ENCODE results near the gene OSBPL6.
"Not testable (repeated sequence)": the region's sequence is repeated elsewhere in the genome, so short reads cannot be mapped to it uniquely, and the experiment has no call there.

The OSBPL6 gene

DNA sequence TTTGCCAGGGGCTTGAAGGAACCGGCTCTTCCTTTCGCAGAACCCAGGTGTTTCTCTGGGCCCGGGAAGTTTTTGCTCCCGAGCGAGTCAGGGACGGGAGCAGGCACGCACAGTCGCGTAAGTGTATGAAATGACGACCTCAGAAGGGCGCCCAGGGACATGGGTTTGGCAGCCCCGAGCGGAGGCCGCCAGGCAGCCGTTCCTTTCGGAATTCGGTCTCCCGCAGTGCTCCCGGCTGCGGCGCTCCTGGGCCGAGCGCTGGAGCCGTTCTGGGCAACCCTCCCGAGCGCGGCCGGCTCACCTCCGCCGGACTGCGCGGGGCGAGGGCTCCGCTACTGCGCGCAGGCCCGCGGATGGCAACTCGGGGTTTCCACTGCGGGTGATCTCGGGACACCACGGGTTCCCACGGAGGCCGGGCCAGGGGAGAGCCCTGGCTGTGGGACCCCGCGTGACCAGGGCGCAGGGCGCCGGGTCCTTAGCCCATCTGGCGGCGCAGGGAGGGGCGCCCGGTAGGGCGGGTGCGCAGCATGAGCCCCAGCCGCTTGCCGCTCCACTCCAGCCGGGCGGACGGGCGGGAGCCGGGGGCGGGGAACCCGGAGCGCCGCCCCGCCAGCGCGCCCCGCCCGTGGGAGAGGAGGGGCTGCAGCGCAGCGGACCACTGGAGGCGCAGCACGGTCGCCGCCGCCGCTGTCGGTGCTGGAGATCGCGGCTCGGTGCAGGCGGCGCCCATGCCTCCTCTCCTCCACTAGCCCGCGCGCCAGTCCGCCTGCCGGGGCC, at the start of gene OSBPL6:
Gene OSBPL6 (plus strand): TSS at position 690 of the 777 bp plus-strand sequence. CDS start 111,673 bp downstream, outside the sequence.
- peak; percentile 72 for DNase-seq

DNA sequence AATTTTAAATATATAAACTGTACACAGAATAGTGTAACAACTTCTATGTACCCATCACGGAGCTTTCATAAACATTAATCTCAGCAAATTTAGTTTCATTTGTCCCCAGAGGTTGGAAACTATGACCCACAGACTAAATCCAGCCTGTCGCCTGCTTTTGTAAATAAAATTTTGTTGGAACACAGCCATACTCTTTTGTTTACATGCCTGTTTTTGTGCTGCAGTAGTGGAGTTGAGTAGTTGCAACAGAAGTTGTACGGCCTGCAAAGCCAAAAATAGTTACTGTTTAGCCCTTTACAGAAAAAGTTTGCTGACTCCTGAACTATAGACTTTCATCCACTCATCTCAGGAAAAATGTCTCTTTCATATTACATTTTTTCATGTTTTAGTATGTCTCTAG, 42.3 kb upstream of the OSBPL6 start:
- DNase-seq = peak; percentile 11

DNA sequence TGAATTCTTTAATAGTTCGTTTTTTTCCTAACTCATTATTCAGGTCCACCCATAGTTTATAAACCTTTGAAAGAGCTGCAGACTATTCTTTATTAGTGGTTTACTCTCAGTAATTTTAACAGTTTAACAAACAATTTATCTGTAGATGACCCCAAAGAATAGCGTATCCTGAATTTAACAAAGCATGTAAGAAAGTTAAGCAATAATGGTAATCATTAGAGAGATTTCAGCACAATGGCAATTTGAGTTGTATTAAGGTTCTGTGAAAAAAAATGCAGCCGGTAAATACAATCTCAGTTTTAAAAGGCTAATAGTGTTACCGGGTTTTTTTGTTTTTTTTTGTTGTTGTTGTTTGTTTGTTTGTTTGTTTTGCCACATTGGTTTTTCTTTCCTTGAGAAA, 41.8 kb upstream of the OSBPL6 start:
- no peak for DNase-seq

DNA sequence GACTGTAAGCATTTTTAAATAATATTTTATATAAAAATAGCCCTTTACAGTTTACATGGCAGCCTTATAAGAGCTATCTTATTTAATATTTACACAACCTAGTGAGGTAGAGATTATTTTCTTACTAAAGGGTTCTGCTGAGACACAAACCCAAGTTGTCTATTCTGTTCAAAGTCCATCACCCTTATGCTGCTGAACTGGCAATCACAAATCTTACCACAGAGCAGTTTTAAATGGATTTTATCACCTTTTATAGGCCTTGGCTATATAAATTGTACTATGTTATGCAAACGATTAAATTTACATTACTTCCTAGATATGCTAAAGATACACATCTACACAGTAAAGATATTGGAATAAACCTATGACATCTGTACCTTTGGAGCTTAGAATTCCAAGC, 41.3 kb upstream of the OSBPL6 start:
- DNase-seq = no peak

DNA sequence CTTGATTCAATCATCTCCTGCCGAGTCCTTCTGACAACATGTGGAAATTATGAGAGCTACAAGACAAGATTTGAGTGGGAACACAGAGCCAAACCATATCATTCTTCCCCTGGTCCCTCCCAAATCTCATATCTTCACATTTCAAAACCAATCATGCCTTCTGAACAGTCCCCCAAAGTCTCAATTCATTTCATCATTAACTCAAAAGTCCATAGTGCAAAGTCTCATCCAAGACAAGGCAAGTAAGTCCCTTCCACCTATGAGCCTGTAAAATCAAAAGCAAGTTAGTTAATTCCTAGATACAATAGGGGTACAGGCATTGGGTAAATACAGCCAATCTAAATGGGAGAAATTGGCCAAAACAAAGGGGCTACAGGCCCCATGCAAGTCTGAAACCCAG, 40.4 kb upstream of the OSBPL6 start:
- not testable (repeated sequence) for DNase-seq

DNA sequence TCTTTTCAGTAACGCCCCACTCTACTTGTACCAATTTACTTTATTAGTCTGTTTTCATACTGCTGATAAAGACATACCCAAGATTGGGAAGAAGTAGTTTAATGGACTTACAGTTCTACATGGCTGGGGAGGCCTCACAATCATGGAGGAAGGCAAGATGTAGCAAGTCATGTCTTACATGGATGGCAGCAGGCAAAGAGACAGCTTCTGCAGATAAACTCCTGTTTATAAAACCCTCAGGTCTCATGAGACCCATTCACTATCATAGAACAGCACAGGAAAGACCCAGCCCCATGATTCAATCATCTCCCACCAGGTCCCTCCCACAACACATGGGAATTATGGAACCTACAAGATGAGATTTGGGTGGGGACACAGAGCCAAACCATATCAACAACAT, 38.8 kb upstream of the OSBPL6 start:
- DNase-seq = no peak

DNA sequence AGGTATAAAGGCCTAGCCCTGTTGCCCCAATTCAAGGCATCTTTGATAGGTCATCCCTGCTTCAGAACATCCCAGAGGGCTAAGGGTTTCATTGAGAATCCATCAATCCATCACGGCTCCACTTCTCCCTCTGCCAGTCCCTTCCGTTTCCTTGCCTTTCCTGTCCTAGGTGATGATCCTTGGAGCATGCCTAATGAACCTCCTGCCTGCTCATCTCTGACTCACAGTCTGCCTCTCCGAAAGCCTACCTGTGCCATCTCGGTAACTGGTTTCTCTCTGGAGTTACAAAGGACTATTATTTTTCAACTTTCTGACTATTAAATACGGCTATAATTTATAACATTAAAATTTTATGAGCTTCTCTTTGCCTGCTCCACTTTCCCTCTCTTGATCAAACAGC, 36.7 kb upstream of the OSBPL6 start:
- DNase-seq = no peak

DNA sequence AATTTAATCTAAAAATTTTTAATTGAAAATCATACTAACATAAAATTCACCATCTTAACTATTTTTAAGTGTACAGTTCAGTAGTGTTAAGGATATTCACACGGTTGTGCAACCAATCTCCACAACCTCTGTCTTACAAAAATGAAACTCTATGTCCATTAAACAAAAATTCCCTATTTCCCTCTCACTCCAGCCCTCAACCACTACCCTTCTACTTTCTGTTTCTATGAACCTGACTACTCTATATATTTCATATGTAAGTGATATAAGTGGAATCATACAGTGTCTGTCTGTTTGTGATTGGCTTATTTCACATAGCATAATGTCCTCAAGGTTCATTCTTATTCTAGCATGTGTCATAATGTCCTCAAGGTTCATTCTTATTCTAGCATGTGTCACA, 34.3 kb upstream of the OSBPL6 start:
- no peak for DNase-seq

DNA sequence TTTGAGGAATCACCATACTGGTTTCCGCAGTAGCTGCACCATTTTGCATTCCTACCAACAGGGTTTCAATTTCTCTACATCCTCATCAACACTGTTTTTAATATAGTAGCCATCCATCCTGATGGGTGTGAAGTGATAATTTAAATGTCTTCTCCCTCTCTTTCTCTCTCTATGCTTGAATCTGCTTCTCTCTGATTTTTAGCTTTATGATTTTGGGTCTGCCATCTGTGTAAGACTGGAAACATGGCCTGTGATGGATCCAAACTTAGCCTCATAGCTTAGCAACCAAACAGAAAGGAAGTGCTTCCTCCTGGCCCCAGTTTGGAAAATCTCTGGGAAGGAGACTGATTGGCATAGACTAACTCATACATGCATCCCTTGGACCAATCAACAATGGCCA, 33.7 kb upstream of the OSBPL6 start:
- DNase-seq = no peak

DNA sequence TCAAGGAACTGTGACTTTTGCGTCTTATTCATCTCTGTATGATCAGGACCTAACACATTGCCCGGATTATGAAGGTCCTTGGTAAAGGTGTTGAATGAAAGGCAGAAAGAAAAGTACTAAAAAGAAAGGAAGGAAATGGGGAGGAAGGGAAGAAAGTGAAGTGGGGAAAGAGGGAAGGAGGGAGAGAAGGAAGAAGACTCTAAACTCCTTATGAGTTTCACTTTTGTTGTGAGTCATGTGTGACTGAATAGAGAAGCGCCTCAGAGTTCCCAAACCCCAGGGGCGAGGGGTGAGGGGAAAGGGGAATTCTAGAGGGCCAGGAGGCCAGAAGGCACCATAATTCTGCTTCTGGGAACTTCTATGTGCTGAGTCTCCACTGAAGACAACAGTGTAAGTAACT, 30.9 kb upstream of the OSBPL6 start:
- DNase-seq = no peak

DNA sequence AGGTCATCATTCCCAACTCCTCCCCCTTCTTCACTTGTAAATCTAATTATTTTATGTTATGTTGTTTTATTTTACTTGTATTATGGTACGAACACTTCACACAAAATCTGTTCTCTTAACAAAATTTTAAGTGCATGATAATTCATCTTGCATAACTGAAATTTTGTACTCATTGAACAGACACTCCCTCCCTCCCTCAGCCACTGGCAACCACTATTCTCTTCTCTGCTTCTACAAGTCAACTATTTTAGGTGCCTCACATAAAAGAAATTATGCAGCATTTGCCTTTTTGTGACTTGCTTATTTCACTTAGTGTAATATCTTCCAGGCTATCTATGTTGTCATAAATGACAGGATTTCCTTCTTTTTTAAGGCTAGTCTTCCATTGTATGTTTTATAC, 30.4 kb upstream of the OSBPL6 start:
- DNase-seq = no peak

DNA sequence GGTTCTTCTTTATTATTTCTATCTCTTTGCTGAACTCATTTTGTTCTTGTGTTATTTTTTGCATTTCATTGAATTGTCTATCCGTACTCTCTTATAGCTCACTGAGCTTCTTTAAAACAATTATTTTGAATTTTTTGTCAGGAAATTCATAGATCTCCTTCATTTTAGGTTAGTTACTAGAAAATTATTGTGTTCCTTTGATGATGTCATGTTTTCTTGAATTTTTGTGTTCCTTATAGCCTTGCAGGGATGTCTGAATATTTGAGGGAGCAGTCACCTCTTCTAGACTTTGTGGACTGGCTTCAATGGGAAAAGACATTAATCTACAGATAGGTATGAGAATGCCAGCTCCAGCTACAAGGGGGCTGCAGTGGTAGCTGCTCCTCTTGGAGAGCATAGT, 20.7 kb upstream of the OSBPL6 start:
- DNase-seq = no peak

DNA sequence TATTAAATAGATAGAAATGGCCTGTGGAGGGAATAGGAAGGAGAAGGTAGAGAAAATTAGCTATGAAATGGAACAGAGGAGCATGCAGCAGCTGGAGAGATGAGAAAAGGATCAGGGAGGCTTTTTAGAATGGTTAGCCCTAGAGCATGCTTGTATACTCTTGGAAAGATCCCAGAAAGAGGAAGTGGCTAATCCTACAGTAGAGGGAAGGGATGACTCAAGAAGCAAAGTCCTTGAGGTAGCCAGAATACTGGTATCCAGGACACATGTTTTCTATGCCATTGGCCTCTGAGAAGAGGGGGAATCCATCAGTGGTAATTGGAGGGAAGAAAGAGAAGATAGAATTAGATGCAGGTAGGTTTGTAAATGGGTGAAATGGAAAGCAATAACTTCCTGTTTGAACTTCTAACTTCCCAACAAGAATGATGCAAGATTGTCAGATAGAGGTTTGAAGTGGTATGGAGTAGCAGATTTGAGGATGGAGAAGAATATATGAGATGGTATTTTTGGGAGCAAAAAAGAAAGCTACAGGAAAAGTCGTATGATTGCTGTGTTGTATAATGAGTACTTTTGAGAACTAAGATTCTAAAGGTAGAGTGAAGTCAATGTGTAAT, 17.1 kb upstream of the OSBPL6 start:
- DNase-seq = no peak

DNA sequence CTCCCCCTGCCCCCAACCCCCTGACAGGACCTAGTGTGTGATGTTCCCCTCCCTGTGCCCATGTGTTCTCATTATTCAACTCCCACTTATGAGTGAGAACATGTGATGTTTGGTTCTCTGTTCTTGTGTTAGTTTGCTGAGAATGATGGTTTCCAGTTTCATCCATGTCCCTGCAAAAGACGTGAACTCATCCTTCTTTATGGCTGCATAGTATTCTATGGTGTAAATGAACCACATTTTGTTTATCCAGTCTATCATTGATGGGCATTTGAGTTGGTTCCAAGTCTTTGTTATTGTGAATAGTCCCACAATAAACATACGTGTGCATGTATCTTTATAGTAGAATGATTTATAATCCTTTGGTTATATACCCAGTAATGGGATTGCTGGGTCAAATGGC, 13.7 kb upstream of the OSBPL6 start:
- not testable (repeated sequence) for DNase-seq

DNA sequence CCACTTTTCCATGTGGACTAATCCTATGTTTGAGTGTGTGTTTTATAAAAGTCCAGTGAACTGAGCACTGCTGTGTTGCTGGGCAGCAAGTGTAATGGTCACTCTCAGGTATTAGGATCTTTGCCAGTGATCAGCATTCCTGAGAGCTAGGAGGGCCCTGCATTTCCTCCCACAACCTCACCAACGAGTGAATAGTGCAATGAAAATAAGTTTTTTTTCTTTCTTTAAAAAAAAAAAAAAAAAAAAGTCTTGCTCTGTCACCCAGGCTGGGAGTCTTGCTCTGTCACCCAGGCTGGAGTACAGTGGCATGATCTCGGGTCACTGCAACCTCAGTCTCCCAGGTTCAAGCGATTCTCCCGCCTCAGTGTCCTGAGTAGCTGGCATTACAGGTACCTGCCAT, 6.5 kb upstream of the OSBPL6 start:
- no peak for DNase-seq

DNA sequence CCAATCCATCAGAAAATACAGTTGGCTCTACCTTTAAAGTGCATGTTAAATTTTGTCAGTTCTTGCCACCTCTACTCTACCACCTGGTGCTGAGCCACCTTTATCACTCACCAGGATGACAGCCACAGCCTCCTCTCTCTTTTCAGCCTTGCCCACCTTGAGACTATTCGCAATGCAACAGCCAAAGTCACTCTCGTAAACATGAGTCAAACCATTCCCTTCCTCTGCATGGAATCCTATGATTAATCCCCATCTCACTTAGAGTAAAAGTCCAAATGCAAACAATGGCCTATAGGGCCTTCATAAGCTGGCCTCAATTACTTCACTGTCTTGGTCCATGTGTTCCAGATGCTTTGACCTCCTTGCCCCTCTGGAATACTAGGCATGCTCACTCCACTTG, 5.8 kb upstream of the OSBPL6 start:
- DNase-seq = no peak

DNA sequence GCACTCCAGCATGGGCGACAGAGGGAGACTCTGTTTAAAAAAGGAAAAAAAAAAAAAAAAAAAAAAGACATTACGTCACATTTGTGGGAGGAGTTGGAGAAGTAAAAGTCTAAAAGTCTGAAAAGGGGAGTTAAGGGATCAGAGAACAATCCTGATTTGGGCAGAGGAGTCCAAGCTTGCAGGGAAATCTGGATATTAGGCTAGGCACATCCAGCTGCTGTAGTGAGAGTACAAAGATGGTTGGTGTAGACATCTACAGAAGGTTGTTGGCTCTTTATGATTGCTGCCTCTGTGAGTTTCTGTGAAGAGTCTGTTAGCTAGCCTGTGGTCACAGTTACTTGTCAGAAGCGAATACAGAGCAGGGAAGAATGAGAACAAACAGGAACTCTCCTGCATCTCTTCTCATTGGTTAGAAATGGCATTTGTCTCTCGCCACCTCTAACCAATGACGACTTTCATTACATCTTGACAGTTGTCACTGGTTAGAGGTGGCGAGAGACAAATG, 3.3 kb upstream of the OSBPL6 start:
- no peak for DNase-seq

DNA sequence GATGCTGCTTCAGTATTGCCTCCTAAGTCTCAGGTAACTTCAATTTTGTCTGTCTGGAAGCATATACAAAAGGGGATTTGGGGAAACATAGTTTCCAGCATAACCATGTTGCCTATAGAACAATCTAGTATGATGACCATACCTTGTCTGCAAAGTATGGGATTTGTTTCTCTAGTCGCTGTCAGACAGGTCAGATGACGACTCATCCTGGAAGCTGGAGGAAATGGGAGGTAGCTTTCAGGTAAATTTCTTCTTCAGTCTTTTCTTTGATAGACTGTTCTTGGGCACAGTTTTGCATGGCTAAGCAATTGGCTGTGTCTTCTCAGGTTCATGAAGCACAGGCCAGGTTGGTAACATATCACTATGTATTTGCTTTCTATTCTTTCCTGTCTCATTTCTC, 2.8 kb upstream of the OSBPL6 start:
- no peak for DNase-seq

DNA sequence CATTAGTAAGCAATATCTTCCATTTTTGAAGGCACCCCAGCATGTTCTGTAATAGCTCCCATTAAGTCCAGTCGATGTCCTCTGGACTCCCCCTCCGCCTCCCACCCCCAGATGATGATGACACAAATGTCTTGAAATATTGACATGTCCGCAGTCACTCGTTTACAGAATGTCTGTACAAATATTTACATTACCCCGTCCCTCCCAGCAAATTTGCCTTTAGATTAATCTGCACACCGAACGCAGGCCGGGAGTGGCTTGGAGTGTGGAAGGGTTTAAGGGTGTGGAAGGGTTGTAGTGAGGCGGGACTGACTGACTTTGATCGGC, 853 bp upstream of the OSBPL6 start:
- no peak for DNase-seq

DNA sequence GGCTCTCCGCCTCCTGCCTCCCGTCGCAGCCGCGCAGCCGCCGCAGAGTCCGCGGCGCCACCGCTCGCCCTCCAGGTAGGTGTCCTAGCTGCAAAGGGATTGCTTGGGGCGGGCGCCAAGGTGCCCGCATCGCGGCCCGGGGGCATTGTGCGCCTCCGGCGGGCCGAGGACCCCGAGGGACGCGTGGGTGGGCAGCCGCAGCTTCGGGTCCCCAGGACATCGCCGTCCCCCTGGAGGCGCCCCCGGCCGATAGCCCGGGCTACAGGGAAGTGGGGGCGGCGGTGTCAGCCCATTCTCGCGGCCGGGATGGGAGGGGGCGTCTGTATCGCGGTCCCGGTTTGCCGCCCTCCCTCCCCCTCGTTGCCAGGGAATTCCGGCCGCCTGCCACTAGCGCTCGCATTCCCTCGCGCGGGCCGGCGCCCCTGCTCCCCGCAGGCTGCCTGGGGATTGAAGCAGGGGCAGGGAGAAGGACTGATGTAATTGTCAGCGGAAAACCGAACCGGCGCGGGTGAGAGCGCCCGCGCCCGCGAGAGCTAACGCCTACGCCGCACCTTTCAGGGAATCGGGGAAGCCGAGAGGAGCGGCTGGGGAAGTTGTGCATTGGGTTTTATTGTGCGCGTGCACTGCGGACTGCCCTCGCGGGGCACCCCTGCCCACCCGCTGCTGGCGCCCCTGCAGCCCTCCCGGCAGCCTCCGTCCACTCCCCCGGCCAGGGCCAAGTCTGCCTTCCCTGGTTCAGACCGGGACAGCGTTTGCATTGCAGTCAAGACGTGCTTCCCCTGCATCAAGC, 483 bp downstream of the OSBPL6 start:
- peak; percentile 43 for DNase-seq

DNA sequence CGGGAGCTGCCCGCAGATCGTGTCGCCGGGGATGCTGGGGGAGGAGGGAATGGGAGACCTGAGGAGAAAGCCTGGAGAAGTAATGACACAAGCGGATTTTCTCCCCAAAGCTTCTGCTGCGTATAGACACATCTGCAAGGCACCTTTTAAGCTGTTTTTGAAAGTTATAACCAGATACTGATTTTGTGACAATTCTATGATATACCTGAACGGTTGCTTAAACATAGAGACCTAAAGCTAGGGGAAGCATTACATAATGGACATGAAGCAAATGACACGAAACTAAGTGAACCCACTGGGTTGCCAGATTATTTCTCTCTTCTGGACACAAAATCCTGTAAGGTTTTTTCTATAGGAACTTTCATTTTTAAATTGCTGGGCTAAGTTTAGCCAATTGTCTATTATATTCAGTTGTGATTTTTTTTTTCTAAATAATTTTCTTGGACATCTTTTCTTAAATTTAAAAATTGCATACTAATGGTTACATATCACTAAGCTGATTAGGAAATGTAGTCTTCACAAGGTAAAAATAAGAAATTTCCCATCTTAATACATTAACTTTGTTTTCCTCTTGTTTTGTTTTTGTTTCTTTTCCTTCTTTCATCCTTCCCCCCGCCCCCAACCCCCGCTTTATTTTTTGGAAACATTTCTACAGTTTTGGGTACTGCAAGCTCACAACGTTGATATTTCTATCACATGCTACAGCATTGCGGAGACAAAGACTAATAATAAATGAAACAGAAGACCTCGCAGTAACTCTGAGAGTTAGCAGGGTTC, 1.3 kb downstream of the OSBPL6 start:
- DNase-seq = no peak

DNA sequence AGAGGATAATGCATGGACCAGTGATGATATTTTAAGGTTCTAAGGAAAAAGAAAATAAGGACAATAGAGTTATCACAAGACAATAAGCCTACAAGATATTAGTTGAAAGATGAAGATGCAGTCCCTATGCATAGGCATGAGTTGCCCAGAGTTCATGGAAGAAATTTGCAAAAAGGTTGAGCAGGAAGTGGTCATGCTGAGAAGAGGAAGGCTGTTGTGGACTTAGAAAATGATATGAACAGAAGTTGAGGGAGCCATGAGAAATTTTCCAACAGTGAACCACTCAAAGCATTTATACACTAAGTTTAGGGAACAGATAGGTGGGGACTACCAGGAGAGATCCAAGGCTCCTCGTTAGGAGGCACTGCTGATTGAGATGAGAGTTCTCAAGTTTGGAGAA, 3.5 kb downstream of the OSBPL6 start:
- DNase-seq = no peak

DNA sequence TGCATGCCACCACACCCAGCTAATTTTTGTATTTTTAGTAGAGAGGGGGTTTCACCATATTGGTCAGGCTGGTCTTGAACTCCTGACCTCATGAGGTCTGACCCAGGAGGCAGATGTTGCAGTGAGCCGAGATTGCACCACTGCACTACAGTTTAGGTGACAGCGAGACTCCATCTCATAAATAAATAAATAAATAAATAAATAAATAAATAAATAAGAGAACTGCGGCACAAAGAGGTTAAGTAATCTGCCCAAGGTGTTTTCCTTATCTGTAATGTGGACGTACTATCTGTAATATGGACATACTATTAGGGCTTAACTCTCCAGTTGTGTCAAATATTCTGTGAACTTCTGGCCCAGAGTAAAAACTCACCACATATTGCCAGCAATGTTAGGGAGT, 4.1 kb downstream of the OSBPL6 start:
- DNase-seq = not testable (repeated sequence)
